Adrenal gland (tissue), 12 donors: Measurements from ENCODE around the gene VDAC2. TPM values are rescaled to one million over a fixed set of nuclear protein-coding genes. Genes with fewer than 3 reads are reported as not detected.

Experiments
- DNase-seq, 7 donors: peaks; one replicate each; pipeline ENCODE4 v3.0.0-alpha.2; 2019 to 2020
- H3K27ac ChIP-seq, 5 donors: fragments of 200-600 bp; sonication (generic) in 4 of 5; 1 replicate in 3 of 5; 2 replicates in 2 of 5; pipeline versions ENCODE4 v1.5.1 to v1.8.0; 2016 to 2020; ENCODE audit warnings: mild to moderate bottlenecking in 1 of 5
- H3K27me3 ChIP-seq: fragments of 200-600 bp; 2 replicates; pipeline ENCODE4 v1.8.0; 2021
- H3K36me3 ChIP-seq, 2 donors: fragments of 200-600 bp; replicated peaks in 1 of 2; 1 replicate in 1 of 2; 2 replicates in 1 of 2; pipeline versions ENCODE4 v1.5.1 to v1.8.0; 2018 to 2022
- H3K4me1 ChIP-seq, 2 donors: fragments of 200-600 bp; replicated peaks in 1 of 2; 1 replicate in 1 of 2; 2 replicates in 1 of 2; pipeline versions ENCODE4 v1.5.1 to v1.8.0; 2018 to 2021
- H3K4me3 ChIP-seq, 4 donors: fragments of 200-600 bp; sonication (generic) in 3 of 4; one replicate each; pipeline ENCODE4 v1.5.1; 2016 to 2018
- H3K9me3 ChIP-seq, 3 donors: fragments of 200-600 bp; sonication (generic) in 1 of 3; replicated peaks in 1 of 3; 1 replicate in 2 of 3; 2 replicates in 1 of 3; pipeline versions ENCODE4 v1.5.1 to v1.8.0; 2016 to 2021
- CTCF ChIP-seq, 6 experiments: fragments of 450-650 bp in 4 of 6; fragments of 200-600 bp in 2 of 6; sonication (generic) in 1 of 6; IDR thresholded peaks; 1 replicate in 5 of 6; 2 replicates in 1 of 6; pipeline versions ENCODE4 v1.5.1 to v1.8.0; 2016 to 2021; ENCODE audit warnings: antibody characterized with exemption in 6 of 6, mild to moderate bottlenecking in 2 of 6, moderate library complexity in 1 of 6
- POLR2A ChIP-seq, 2 donors: fragments of 450-650 bp; IDR thresholded peaks; one replicate each; pipeline ENCODE4 v1.6.1; 2017; ENCODE audit warnings: antibody characterized with exemption in 2 of 2, mild to moderate bottlenecking in 2 of 2, moderate library complexity in 1 of 2
- WGBS, 4 donors: extraction: QIAGEN DNeasy Blood & Tissue Kit in 2 of 4; methylation state at CpG; one replicate each; pipeline versions ENCODE4 v1.1.5 to v1.1.7; 2013 to 2017; 5-methylcytosine and 5-hydroxymethylcytosine counted together
- intact Hi-C, 2 donors: fragments of 100-400 bp; cut with DNase I; formaldehyde crosslinking; loops; one replicate each; pipeline versions ENCODE4 v1.14.1 to v1.15.0; 2022 to 2023
- polyA plus RNA-seq, 3 donors: library from polyadenylated mRNA; stranded (reverse); fragments of 200-250 nt in 2 of 3; fragments of 350-450 nt in 1 of 3; fragmentation: Illumina TruSeq in 1 of 3; extraction: RNeasy Lipid Tissue Mini Kit (QIAGEN cat#74804) in 1 of 3; gene quantifications; one replicate each; pipeline ENCODE4 v1.2.3, GENCODE V29; 2013 to 2014
- total RNA-seq, 9 donors: library from RNA; depleted of rRNA in 4 of 9; stranded (reverse); fragments of >200 nt in 4 of 9; fragments of 120-200 nt in 1 of 9; fragmentation: NEBNext Ultra II Directional in 1 of 9; extraction: Animal tissue kit (Norgen Biotek cat#: 25700) in 1 of 9; gene quantifications; one replicate each; pipeline versions ENCODE4 v1.1.0 to v1.2.4, GENCODE V29; 2013 to 2023
- donor health status: healthy with polysubstance abuse.
- donor health status: Bipolar disorder and iron deficiency.
- donor health status: DM: yes; HTN: yes; CAD: no.
- donor health status: DM: no; HTN: no; CAD: no.
- donor health status: DM: no; HTN: no; CAD: no.
- donor health status: DM: yes; HTN: yes; CAD: no.

The VDAC2 gene
- total and polyA plus RNA-seq, 12 donors = 83.2 to 297 (median 183) TPM

- intact Hi-C loops = loop anchor here (10.0 kb wide), 2 partner anchors 122 to 992 kb away; partner anchors contain the start of gene SAMD8 (in 1 of the 2)
- Histone ChIP-seq H3K4me3 (no peak overlapping the region), H3K4me1 (peaks cover 7 to 17% of the 10 kb centered on the region in 2 donors), H3K36me3 (peaks cover 0 to 11% of the 10 kb centered on the region in 2 donors), H3K9me3 (no peaks in the 10 kb centered on the region), H3K27ac (peak overlapping the region in 1 of 5 donors; percentile 85), H3K27me3 (no peaks in the 10 kb centered on the region)
- DNase-seq = no peak
- peak in 1 of 6 experiments; percentile 48 for TF ChIP-seq CTCF (IDR thresholded peaks at IDR 0.05)
- no peak for TF ChIP-seq POLR2A (IDR thresholded peaks at IDR 0.05)
- 46 to 60% (median 52%) methylated on average over 10 to 12 of the region's 12 CpGs for WGBS, 4 donors
These were observed 25.7 kb downstream of the VDAC2 start for GRCh38 chr10:75236178-75236825.

GRCh38 chr10:75238182-75239095, 27.8 kb downstream of the VDAC2 start:
- intact Hi-C loops = loop anchor here (10.0 kb wide), 2 partner anchors 124 to 994 kb away; partner anchors contain the start of gene SAMD8 (in 1 of the 2)
- Histone ChIP-seq H3K27ac (no peak overlapping the region), H3K4me3 (no peak overlapping the region), H3K36me3 (no peaks in the 10 kb centered on the region), H3K27me3 (no peaks in the 10 kb centered on the region), H3K9me3 (no peaks in the 10 kb centered on the region), H3K4me1 (peaks cover 7 to 16% of the 10 kb centered on the region in 2 donors)
- TF ChIP-seq CTCF (IDR thresholded peaks at IDR 0.05) = no peak
- no peak for TF ChIP-seq POLR2A (IDR thresholded peaks at IDR 0.05)
- no peak for DNase-seq
- WGBS, 4 donors = 91 to 94% (median 93%) methylated on average over 19 to 37 of the region's 37 CpGs

GRCh38 chr10:75239096-75239790, 28.6 kb downstream of the VDAC2 start:
- 87 to 92% (median 88%) methylated on average over 9 to 11 of the region's 11 CpGs for WGBS, 4 donors
- DNase-seq = no peak
- H3K4me3 ChIP-seq = no peak overlapping the region
- intact Hi-C loops = loop anchor here (10.0 kb wide), 2 partner anchors 124 to 994 kb away; partner anchors contain the start of gene SAMD8 (in 1 of the 2)
- no peaks in the 10 kb centered on the region for H3K9me3 ChIP-seq
- TF ChIP-seq CTCF (IDR thresholded peaks at IDR 0.05) = no peak
- no peak for TF ChIP-seq POLR2A (IDR thresholded peaks at IDR 0.05)
- H3K4me1 ChIP-seq = peaks cover 7 to 13% of the 10 kb centered on the region in 2 donors
- H3K27ac ChIP-seq = no peak overlapping the region
- H3K27me3 ChIP-seq = no peaks in the 10 kb centered on the region
- H3K36me3 ChIP-seq = no peaks in the 10 kb centered on the region
